HEK293T (cell line): ENCODE data around the gene C16orf82.

Experiments
- BHLHE40 ChIP-seq: fragments of 450-650 bp; IDR thresholded peaks from 2 replicates; pipeline ENCODE4 v1.6.1; 2016; ENCODE audit warnings: mild to moderate bottlenecking, moderate library complexity, borderline replicate concordance
- CTBP1 ChIP-seq: fragments of 450-650 bp; IDR thresholded peaks from 2 replicates; pipeline ENCODE4 v1.6.1; 2016; ENCODE audit warnings: borderline replicate concordance
- FOXK2 ChIP-seq: fragments of 450-650 bp; IDR thresholded peaks from 2 replicates; pipeline ENCODE4 v1.6.1; 2016; ENCODE audit warnings: mild to moderate bottlenecking
- ZNF384 ChIP-seq: fragments of 450-650 bp; IDR thresholded peaks from 2 replicates; pipeline ENCODE4 v1.6.1; 2016

- TF ChIP-seq ZNF384 (no peak), BHLHE40 (no peak), FOXK2 (no peak), CTBP1 (no peak)
These were observed 37.2 kb upstream of the C16orf82 start for GRCh38 chr16:27029525-27029924.
